HepG2 (cell line): ENCODE measurements around the gene CDC37L1. TPM values are rescaled to one million over a fixed set of nuclear protein-coding genes. Genes with fewer than 3 reads are reported as not detected.

ENCODE experiments used
- GABPA ChIP-seq, 2 experiments: IDR thresholded peaks; 2 replicates each; pipeline ENCODE4 v1.6.1; 2011 to 2016; ENCODE audit warnings: low read depth in 2 of 2, low read length in 1 of 2, missing biosample characterization in 1 of 2, missing genetic modification characterization in 1 of 2
- JARID2 ChIP-seq: sonication (generic); formaldehyde crosslinking; IDR thresholded peaks from 2 replicates; pipeline ENCODE4 v1.8.1; 2023; ENCODE audit warnings: missing genetic modification reagents, inconsistent platforms; ENCODE audit not compliant: insufficient replicate concordance
- MAFF ChIP-seq: IDR thresholded peaks from 2 replicates; pipeline ENCODE4 v1.6.1; 2011; ENCODE audit warnings: low read depth, low read length, improper control_type of control experiment
- MYC ChIP-seq: sonication (generic); formaldehyde crosslinking; IDR thresholded peaks from 2 replicates; pipeline ENCODE4 v1.9.0; 2021; ENCODE audit warnings: missing genetic modification reagents, borderline replicate concordance
- NKX3-1 ChIP-seq: sonication (generic); formaldehyde crosslinking; IDR thresholded peaks from 2 replicates; pipeline ENCODE4 v1.5.0; 2020; ENCODE audit warnings: missing genetic modification reagents
- NPAS2 ChIP-seq: sonication (generic); formaldehyde crosslinking; IDR thresholded peaks from 2 replicates; pipeline ENCODE4 v1.8.0; 2022; ENCODE audit warnings: mild to moderate bottlenecking, missing genetic modification reagents, borderline replicate concordance
- SNRNP70 ChIP-seq: fragments of 200-400 bp; formaldehyde crosslinking; IDR thresholded peaks from 2 replicates; pipeline ENCODE4 v1.6.1; 2017; ENCODE audit warnings: mild to moderate bottlenecking, low read depth, low read length, moderate library complexity
- SOX5 ChIP-seq: IDR thresholded peaks from 2 replicates; pipeline ENCODE4 v1.6.1; 2016; ENCODE audit warnings: borderline replicate concordance
- ZBTB3 ChIP-seq: sonication (generic); formaldehyde crosslinking; IDR thresholded peaks from 2 replicates; pipeline ENCODE4 v1.4.0; 2020; ENCODE audit warnings: low read depth, mild to moderate bottlenecking, moderate library complexity, missing genetic modification reagents, borderline replicate concordance
- ZNF530 ChIP-seq: sonication (generic); formaldehyde crosslinking; IDR thresholded peaks from 2 replicates; pipeline ENCODE4 v1.5.0; 2020; ENCODE audit warnings: low read depth, mild to moderate bottlenecking, missing genetic modification reagents
- ZNF839 ChIP-seq: sonication (generic); formaldehyde crosslinking; IDR thresholded peaks from 2 replicates; pipeline ENCODE4 v1.4.0; 2020; ENCODE audit warnings: missing genetic modification reagents, mild to moderate bottlenecking, borderline replicate concordance
- ZNF891 ChIP-seq: sonication (generic); formaldehyde crosslinking; IDR thresholded peaks from 2 replicates; pipeline ENCODE4 v1.5.0; 2020; ENCODE audit warnings: mild to moderate bottlenecking, missing genetic modification reagents
- polyA plus RNA-seq, 8 experiments: library from polyadenylated mRNA; depleted of rRNA in 3 of 8; stranded (reverse) in 7 of 8; unstranded in 1 of 8; fragments of >200 nt; fragmentation: Illumina TruSeq in 4 of 8; extraction: Trizol in 4 of 8; gene quantifications; 2 replicates each; pipeline versions ENCODE4 v1.2.1 to v1.2.3, GENCODE V29; 2011 to 2016; ENCODE audit warnings: low read depth in 4 of 8, missing spikeins in 1 of 8, mixed read lengths in 1 of 8; ENCODE audit not compliant: insufficient read depth in 1 of 8
- total RNA-seq, 5 experiments: library from RNA; depleted of rRNA; stranded (reverse); fragments of >200 nt; fragmentation: Illumina TruSeq; extraction: Trizol; gene quantifications; 2 replicates each; pipeline ENCODE4 v1.2.3, GENCODE V29; 2016; ENCODE audit warnings: low read depth in 1 of 5
- TF ChIP-seq, protein P1 (sequence below): sonication (generic); formaldehyde crosslinking; IDR thresholded peaks from 2 replicates; pipeline ENCODE4 v1.4.0; 2020; ENCODE audit warnings: missing genetic modification reagents
- TF ChIP-seq, protein P2 (sequence below): IDR thresholded peaks from 2 replicates; pipeline ENCODE4 v1.6.1; 2016; ENCODE audit warnings: control low read depth
- TF ChIP-seq, protein P3 (sequence below): IDR thresholded peaks from 2 replicates; pipeline ENCODE4 v1.6.1; 2016; ENCODE audit warnings: low read depth
- TF ChIP-seq, protein P4 (sequence below): sonication (generic); formaldehyde crosslinking; IDR thresholded peaks from 2 replicates; pipeline ENCODE4 v1.5.0; 2020; ENCODE audit warnings: missing genetic modification reagents, mild to moderate bottlenecking, borderline replicate concordance

The CDC37L1 gene
- total and polyA plus RNA-seq, 2 of the 13 experiments (the other 11 are each of a cell fraction or from before 2014, with no cell fraction given): 5.5 to 17.0 TPM

DNA sequence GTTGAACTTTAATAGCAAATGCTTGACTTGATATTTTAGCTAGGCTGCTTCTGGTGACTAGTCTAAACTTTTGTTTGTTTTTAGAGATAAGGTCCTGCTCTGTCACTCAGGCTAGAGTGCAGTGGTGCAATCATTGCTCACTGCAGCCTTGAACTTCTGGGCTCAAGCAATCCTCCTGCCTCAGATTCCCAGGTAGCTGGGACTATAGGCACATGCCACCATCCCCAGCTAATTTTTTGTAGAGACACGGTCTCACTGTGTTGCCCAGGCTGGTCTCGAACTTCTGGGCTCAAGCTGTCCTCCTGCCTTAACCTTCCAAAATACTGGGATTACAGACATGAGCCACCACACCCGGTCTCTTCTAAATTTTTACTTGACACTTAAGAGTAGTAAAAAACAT, 20.7 kb downstream of the CDC37L1 start (continued):
- peak; percentile 59; the same call in 1 of the 2 replicates for TF ChIP-seq MYC (CRISPR knock-in tag)
- TF ChIP-seq, protein P1, sequence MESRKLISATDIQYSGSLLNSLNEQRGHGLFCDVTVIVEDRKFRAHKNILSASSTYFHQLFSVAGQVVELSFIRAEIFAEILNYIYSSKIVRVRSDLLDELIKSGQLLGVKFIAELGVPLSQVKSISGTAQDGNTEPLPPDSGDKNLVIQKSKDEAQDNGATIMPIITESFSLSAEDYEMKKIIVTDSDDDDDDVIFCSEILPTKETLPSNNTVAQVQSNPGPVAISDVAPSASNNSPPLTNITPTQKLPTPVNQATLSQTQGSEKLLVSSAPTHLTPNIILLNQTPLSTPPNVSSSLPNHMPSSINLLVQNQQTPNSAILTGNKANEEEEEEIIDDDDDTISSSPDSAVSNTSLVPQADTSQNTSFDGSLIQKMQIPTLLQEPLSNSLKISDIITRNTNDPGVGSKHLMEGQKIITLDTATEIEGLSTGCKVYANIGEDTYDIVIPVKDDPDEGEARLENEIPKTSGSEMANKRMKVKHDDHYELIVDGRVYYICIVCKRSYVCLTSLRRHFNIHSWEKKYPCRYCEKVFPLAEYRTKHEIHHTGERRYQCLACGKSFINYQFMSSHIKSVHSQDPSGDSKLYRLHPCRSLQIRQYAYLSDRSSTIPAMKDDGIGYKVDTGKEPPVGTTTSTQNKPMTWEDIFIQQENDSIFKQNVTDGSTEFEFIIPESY: 0 out of 2 replicates have a peak, but pooled peaks have one; percentile 30
- no peak for TF ChIP-seq NPAS2 (CRISPR knock-in tag)
- no peak for TF ChIP-seq ZNF839 (CRISPR knock-in tag)
- no peak for TF ChIP-seq JARID2
- no peak for TF ChIP-seq ZNF891
- no peak for TF ChIP-seq ZNF530 (CRISPR knock-in tag)
- TF ChIP-seq, protein P2, sequence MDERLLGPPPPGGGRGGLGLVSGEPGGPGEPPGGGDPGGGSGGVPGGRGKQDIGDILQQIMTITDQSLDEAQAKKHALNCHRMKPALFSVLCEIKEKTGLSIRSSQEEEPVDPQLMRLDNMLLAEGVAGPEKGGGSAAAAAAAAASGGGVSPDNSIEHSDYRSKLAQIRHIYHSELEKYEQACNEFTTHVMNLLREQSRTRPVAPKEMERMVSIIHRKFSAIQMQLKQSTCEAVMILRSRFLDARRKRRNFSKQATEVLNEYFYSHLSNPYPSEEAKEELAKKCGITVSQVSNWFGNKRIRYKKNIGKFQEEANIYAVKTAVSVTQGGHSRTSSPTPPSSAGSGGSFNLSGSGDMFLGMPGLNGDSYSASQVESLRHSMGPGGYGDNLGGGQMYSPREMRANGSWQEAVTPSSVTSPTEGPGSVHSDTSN (CRISPR knock-in tag): peak; percentile 83
- TF ChIP-seq, protein P3, sequence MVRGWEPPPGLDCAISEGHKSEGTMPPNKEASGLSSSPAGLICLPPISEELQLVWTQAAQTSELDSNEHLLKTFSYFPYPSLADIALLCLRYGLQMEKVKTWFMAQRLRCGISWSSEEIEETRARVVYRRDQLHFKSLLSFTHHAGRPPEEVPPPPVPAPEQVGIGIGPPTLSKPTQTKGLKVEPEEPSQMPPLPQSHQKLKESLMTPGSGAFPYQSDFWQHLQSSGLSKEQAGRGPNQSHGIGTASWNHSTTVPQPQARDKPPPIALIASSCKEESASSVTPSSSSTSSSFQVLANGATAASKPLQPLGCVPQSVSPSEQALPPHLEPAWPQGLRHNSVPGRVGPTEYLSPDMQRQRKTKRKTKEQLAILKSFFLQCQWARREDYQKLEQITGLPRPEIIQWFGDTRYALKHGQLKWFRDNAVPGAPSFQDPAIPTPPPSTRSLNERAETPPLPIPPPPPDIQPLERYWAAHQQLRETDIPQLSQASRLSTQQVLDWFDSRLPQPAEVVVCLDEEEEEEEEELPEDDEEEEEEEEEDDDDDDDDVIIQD (CRISPR knock-in tag): peak; percentile 63; the same call in 1 of the 2 replicates
- 0 out of 2 replicates have a peak, but pooled peaks have one; percentile 3 for TF ChIP-seq MAFF
- TF ChIP-seq SOX5 (CRISPR knock-in tag): peak; percentile 74
- TF ChIP-seq, protein P4, sequence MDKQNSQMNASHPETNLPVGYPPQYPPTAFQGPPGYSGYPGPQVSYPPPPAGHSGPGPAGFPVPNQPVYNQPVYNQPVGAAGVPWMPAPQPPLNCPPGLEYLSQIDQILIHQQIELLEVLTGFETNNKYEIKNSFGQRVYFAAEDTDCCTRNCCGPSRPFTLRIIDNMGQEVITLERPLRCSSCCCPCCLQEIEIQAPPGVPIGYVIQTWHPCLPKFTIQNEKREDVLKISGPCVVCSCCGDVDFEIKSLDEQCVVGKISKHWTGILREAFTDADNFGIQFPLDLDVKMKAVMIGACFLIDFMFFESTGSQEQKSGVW: no peak
- TF ChIP-seq GABPA (IDR thresholded peaks at IDR 0.05; ENCODE audit: low read depth, low read length): no peak
- TF ChIP-seq GABPA (CRISPR knock-in tag; IDR thresholded peaks at IDR 0.05; ENCODE audit: low read depth): 0 out of 2 replicates have a peak, but pooled peaks have one; percentile 20
- TF ChIP-seq ZBTB3: peak; percentile 57; the same call in 1 of the 2 replicates
- TF ChIP-seq NKX3-1 (CRISPR knock-in tag): 0 out of 2 replicates have a peak, but pooled peaks have one; percentile 32
- no peak for TF ChIP-seq SNRNP70
